NCI-H526 treated with DMSO at 0.1 percent for 48 hours (cell line): ENCODE results near the gene SNX2.
A peak's percentile ranks its signal among the peaks of the same experiment; 100 is the strongest.
"Not testable (repeated sequence)": the region's sequence is repeated elsewhere in the genome, so short reads cannot be mapped to it uniquely, and the experiment has no call there.

Source experiments
- DNase-seq: peaks from one replicate; lab custom pipeline; 2025; lab: John Stamatoyannopoulos, UW

SNX2 gene

GRCh38 chr5:122774861-122775549, at the start of gene SNX2:
SNX2 (plus strand) TSS chr5:122775080; CDS start chr5:122775104, 24 bp downstream.
- peak; percentile 48 for DNase-seq

- DNase-seq: no peak
Observed at GRCh38 chr5:122727112-122727541, 47.8 kb upstream of the SNX2 start.

- no peak for DNase-seq
Observed at GRCh38 chr5:122730037-122730436, 44.8 kb upstream of the SNX2 start.

GRCh38 chr5:122730456-122730855, 44.4 kb upstream of the SNX2 start:
- no peak for DNase-seq

GRCh38 chr5:122736086-122736845, 38.6 kb upstream of the SNX2 start:
- no peak for DNase-seq

GRCh38 chr5:122738088-122738487, 36.8 kb upstream of the SNX2 start:
- no peak for DNase-seq

- DNase-seq: no peak
Observed at GRCh38 chr5:122741681-122742080, 33.2 kb upstream of the SNX2 start.

- no peak for DNase-seq
Observed at GRCh38 chr5:122743261-122743660, 31.6 kb upstream of the SNX2 start.

GRCh38 chr5:122745597-122745996, 29.3 kb upstream of the SNX2 start:
- DNase-seq: no peak

- no peak for DNase-seq
Observed at GRCh38 chr5:122749886-122750285, 25.0 kb upstream of the SNX2 start.

GRCh38 chr5:122751293-122751782, 23.5 kb upstream of the SNX2 start:
- DNase-seq: no peak

GRCh38 chr5:122753500-122753899, 21.4 kb upstream of the SNX2 start:
- no peak for DNase-seq

- DNase-seq: no peak
Observed at GRCh38 chr5:122755783-122756182, 19.1 kb upstream of the SNX2 start.

- DNase-seq: no peak
Observed at GRCh38 chr5:122756264-122756911, 18.5 kb upstream of the SNX2 start.

- DNase-seq: no peak
Observed at GRCh38 chr5:122757285-122757684, 17.6 kb upstream of the SNX2 start.

- no peak for DNase-seq
Observed at GRCh38 chr5:122759241-122760070, 15.4 kb upstream of the SNX2 start.

GRCh38 chr5:122760236-122760635, 14.6 kb upstream of the SNX2 start:
- DNase-seq: no peak

- DNase-seq: no peak
Observed at GRCh38 chr5:122761115-122761514, 13.8 kb upstream of the SNX2 start.

GRCh38 chr5:122761896-122762295, 13.0 kb upstream of the SNX2 start:
- DNase-seq: not testable (repeated sequence)

GRCh38 chr5:122766130-122766529, 8.8 kb upstream of the SNX2 start:
- DNase-seq: no peak

- DNase-seq: no peak
Observed at GRCh38 chr5:122770477-122770876, 4.4 kb upstream of the SNX2 start.

GRCh38 chr5:122772446-122772845, 2.4 kb upstream of the SNX2 start:
- no peak for DNase-seq
